Measurements from ENCODE around the gene ZNF496.

ZNF496 gene

DNA sequence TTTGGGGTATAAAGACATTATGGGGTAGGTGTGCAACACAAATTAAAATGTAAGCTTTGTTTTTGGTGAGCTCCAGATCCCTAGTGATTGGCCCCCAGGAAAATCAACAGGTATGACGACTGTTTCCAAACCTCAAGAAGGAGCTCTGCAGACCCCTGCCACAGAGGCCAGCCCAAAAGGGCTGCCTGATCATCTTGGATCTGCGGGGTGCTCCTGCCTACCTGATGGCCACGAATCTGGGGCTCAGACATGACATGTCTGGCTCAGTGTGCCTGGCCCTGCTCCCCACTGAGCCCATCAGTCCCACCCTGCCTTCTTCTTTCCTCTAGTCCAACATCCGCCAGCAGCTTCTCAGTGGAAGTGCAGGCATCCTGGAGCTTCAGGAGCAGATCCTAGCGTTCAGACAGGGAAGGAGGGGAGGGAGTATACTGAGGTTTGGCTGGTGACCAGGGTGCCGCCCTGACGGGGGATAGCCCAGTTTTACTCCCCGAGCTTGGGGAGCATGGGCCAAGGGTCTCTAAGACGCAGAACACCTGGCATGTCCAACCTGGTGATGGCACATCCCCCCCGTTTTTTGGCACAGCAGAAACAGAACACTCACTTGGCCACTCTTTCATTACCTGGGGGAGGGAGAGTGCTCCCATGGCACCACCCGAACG lies 31.8 kb downstream of the ZNF496 start:
- H3K4me3 ChIP-seq (ENCODE audit: low read depth, low read length), result no peak overlapping the region
- TF ChIP-seq, protein P1, sequence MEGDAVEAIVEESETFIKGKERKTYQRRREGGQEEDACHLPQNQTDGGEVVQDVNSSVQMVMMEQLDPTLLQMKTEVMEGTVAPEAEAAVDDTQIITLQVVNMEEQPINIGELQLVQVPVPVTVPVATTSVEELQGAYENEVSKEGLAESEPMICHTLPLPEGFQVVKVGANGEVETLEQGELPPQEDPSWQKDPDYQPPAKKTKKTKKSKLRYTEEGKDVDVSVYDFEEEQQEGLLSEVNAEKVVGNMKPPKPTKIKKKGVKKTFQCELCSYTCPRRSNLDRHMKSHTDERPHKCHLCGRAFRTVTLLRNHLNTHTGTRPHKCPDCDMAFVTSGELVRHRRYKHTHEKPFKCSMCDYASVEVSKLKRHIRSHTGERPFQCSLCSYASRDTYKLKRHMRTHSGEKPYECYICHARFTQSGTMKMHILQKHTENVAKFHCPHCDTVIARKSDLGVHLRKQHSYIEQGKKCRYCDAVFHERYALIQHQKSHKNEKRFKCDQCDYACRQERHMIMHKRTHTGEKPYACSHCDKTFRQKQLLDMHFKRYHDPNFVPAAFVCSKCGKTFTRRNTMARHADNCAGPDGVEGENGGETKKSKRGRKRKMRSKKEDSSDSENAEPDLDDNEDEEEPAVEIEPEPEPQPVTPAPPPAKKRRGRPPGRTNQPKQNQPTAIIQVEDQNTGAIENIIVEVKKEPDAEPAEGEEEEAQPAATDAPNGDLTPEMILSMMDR (IDR thresholded peaks at IDR 0.05; ENCODE audit: low read depth, low read length, missing control alignments), result no peak
- no peak for DNase-seq (ENCODE audit: low read depth)
- in situ Hi-C loops (cut with HindIII; ENCODE audit: low sequenced_read_pairs), result no loop called here

GRCh38 chr1:247298701-247299100 lies 33.0 kb downstream of the ZNF496 start:
- TF ChIP-seq, protein P1 (IDR thresholded peaks at IDR 0.05; ENCODE audit: low read depth, low read length, missing control alignments), result no peak
- no peak overlapping the region for H3K4me3 ChIP-seq (ENCODE audit: low read depth, low read length)
- in situ Hi-C loops (cut with HindIII; ENCODE audit: low sequenced_read_pairs), result no loop called here
- no peak for DNase-seq (ENCODE audit: low read depth)

- DNase-seq (ENCODE audit: low read depth), result no peak
- no peak overlapping the region for H3K4me3 ChIP-seq (ENCODE audit: low read depth, low read length)
- in situ Hi-C loops (cut with HindIII; ENCODE audit: low sequenced_read_pairs), result no loop called here
- TF ChIP-seq, protein P1 (IDR thresholded peaks at IDR 0.05; ENCODE audit: low read depth, low read length, missing control alignments), result no peak
These were observed 33.6 kb downstream of the ZNF496 start for GRCh38 chr1:247298124-247298481.

DNA sequence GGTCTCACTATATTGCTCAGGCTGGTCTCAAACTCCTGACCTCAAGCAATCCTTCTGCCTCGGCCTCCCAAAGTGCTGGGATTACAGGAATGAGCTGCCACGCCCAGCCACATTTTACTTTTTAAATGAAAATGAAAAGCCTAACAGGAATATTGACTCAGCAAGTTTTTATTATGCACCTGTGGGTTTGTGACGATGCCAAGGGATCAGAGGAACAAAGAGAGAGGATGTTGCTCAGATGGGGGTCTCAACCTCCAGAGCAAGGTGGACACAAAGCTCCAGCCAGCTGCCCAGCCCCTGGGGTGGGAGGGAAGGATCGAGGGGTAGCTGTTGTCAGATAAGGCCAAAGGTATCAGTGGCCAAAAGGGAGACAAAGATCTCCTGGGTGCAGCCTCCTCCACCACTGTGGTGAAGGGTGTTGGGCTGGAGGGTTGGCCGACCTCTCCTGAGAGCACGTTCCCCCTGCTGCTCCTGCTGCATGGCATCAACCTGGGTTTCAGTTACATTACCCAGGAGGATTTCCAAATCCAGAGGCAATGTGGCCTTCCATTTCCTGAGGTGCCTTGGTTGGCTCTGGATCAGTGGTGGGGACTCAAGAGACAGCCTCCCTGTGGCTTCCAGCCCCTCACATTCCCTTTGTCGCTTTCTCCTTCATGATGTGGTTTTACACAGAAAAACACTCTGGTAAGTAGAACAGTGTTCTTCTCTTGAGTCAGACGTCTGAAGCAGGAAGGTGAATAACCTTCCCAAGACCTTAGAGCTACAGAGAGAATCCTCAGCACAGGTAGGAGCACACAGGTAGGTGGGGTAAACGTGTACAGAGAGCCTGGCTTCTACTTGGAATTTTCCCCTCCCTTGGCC lies 34.2 kb downstream of the ZNF496 start:
- DNase-seq (ENCODE audit: low read depth), result no peak
- TF ChIP-seq, protein P1 (IDR thresholded peaks at IDR 0.05; ENCODE audit: low read depth, low read length, missing control alignments), result no peak
- in situ Hi-C loops (cut with HindIII; ENCODE audit: low sequenced_read_pairs), result no loop called here
- H3K4me3 ChIP-seq (ENCODE audit: low read depth, low read length), result no peak overlapping the region

DNA sequence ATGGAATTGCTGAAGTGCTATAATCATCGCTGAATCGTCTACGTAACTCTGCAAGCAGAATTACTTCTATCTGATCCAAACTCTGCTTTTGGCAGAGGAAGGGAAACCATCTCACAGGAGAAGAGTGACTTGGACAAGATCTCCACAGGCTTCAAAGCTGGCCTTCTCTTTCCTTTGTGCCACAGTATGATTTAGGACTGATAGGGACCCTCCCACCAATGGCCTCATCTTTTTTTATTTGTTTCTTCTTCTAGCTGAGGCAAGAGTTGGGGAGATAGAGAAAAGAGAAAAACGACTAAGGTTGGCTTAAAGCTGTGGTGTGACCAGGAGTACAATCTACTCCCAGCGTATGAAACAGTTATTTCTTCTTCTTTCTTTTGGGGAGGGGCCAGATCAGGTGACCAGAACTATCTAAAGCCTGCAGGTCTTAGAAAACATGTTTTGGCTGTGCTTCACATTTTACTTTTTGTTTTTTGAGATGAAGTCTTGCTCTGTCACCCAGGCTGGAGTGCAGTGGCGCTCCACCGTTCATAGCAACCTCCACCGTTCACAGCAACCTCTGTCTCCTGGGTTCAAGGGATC lies 35.0 kb downstream of the ZNF496 start:
- DNase-seq (ENCODE audit: low read depth), result no peak
- TF ChIP-seq, protein P1 (IDR thresholded peaks at IDR 0.05; ENCODE audit: low read depth, low read length, missing control alignments), result no peak
- in situ Hi-C loops (cut with HindIII; ENCODE audit: low sequenced_read_pairs), result no loop called here
- H3K4me3 ChIP-seq (ENCODE audit: low read depth, low read length), result no peak overlapping the region

DNA sequence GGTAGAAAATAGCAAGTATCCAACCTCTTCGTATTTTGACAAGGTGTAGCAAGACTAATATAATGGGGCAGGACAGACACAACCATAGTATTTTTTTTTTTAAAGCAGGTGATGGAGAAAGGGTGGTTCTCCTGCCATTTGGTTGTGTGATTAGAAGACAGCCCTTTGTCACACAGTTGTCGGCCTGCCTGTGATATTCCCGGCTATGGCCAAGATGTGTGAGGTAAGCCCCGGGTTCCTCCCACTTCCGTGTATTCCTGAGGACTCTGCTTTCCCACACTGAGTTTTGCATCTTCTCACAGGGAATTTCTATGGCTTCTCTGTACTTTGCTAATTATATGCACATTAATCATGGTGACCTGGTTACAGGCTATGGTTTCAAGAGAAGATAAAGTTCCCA lies 35.9 kb downstream of the ZNF496 start:
- TF ChIP-seq, protein P1 (IDR thresholded peaks at IDR 0.05; ENCODE audit: low read depth, low read length, missing control alignments), result no peak
- in situ Hi-C loops (cut with HindIII; ENCODE audit: low sequenced_read_pairs), result no loop called here
- no peak for DNase-seq (ENCODE audit: low read depth)
- no peak overlapping the region for H3K4me3 ChIP-seq (ENCODE audit: low read depth, low read length)

Data from astrocyte of the cerebellum (primary cell).